H1 (cell line): ENCODE measurements around the gene CGAS. TPM values are rescaled to one million over a fixed set of nuclear protein-coding genes. Genes with fewer than 3 reads are reported as not detected.

ENCODE experiments used
- CTCF ChIA-PET: fragments of 300-600 bp; sonication (Branson Sonifier 250); formaldehyde crosslinking; loops from one replicate; lab custom pipeline; 2021; ENCODE audit not compliant: partially characterized antibody; lab: Charles Lee
- POLR2A ChIA-PET: fragments of 300-600 bp; sonication (Branson Sonifier 250); formaldehyde crosslinking; loops from one replicate; lab custom pipeline; 2021; ENCODE audit warnings: inconsistent platforms; ENCODE audit not compliant: partially characterized antibody; lab: Charles Lee
- DNase-seq, 2 experiments: peaks; one replicate each; pipeline versions ENCODE4 v3.0.0 to v3.0.0-alpha.2; 2010 to 2022; ENCODE audit warnings: low spot score in 2 of 2, low read depth in 1 of 2, mixed read lengths in 1 of 2
- FAIRE-seq: peaks from 2 replicates; lab custom pipeline; 2011; peaks lifted over from hg19 to GRCh38; lab: Jason Lieb, UNC
- H2AFZ ChIP-seq: 2 replicates; pipeline ENCODE4 v1.8.1; 2012; ENCODE audit warnings: low read length, inconsistent platforms
- H2AK5ac ChIP-seq: 2 replicates; pipeline ENCODE4 v1.6.1; 2013; ENCODE audit warnings: low read depth, low read length
- H2BK120ac ChIP-seq: replicated peaks from 2 replicates; pipeline ENCODE3; 2013; ENCODE audit warnings: low read depth, low read length, inconsistent platforms
- H2BK12ac ChIP-seq: 2 replicates; pipeline ENCODE4 v1.6.1; 2013; ENCODE audit warnings: low read depth, low read length
- H2BK15ac ChIP-seq: 2 replicates; pipeline ENCODE4 v1.6.1; 2013; ENCODE audit warnings: low read length
- H2BK20ac ChIP-seq: 2 replicates; pipeline ENCODE4 v1.6.1; 2013; ENCODE audit warnings: low read length
- H2BK5ac ChIP-seq: 2 replicates; pipeline ENCODE4 v1.6.1; 2013; ENCODE audit warnings: low read depth, low read length
- H3K14ac ChIP-seq: 2 replicates; pipeline ENCODE4 v1.6.1; 2013; ENCODE audit warnings: inconsistent platforms; ENCODE audit not compliant: insufficient read length
- H3K18ac ChIP-seq: 2 replicates; pipeline ENCODE4 v1.6.1; 2013; ENCODE audit warnings: low read length; ENCODE audit errors: extremely low read depth
- H3K23ac ChIP-seq: 2 replicates; pipeline ENCODE4 v1.6.1; 2013; ENCODE audit warnings: inconsistent platforms; ENCODE audit not compliant: insufficient read length
- H3K23me2 ChIP-seq: 2 replicates; pipeline ENCODE4 v1.6.1; 2013; ENCODE audit warnings: low read depth, low read length
- H3K27ac ChIP-seq: 2 replicates; pipeline ENCODE4 v1.6.1; 2011; ENCODE audit warnings: low read depth, low read length, inconsistent platforms
- H3K27me3 ChIP-seq, 4 experiments: replicated peaks in 1 of 4; 1 replicate in 1 of 4; 2 replicates in 3 of 4; pipeline versions ENCODE4 v1.6.1 to v1.8.1; 2011 to 2013; ENCODE audit warnings: low read length in 3 of 4, mild to moderate bottlenecking in 3 of 4, inconsistent platforms in 2 of 4, mixed read lengths in 2 of 4, moderate library complexity in 1 of 4; ENCODE audit not compliant: control insufficient read depth in 3 of 4, insufficient read depth in 3 of 4; ENCODE audit errors: extremely low read depth in 1 of 4
- H3K36me3 ChIP-seq, 4 experiments: 2 replicates each; pipeline versions ENCODE4 v1.6.1 to v1.8.1; 2011 to 2013; ENCODE audit warnings: mild to moderate bottlenecking in 4 of 4, low read length in 3 of 4, moderate library complexity in 2 of 4, control low read depth in 1 of 4, inconsistent platforms in 1 of 4; ENCODE audit not compliant: insufficient read depth in 4 of 4, control insufficient read depth in 2 of 4
- H3K4ac ChIP-seq: replicated peaks from 2 replicates; pipeline ENCODE3; 2013; ENCODE audit warnings: low read length, low read depth, mixed read lengths, inconsistent platforms; ENCODE audit not compliant: insufficient read length
- H3K4me1 ChIP-seq, 4 experiments: replicated peaks in 1 of 4; 1 replicate in 1 of 4; 2 replicates in 3 of 4; pipeline versions ENCODE4 v1.6.1 to v1.8.1; 2011 to 2013; ENCODE audit warnings: low read length in 3 of 4, inconsistent platforms in 2 of 4, mixed read lengths in 1 of 4; ENCODE audit not compliant: insufficient read depth in 4 of 4, control insufficient read depth in 3 of 4
- H3K4me2 ChIP-seq, 2 experiments: 2 replicates each; pipeline versions ENCODE4 v1.6.1 to v1.8.1; 2011 to 2013; ENCODE audit warnings: low read depth in 2 of 2, low read length in 2 of 2, control low read depth in 1 of 2, inconsistent platforms in 1 of 2, mild to moderate bottlenecking in 1 of 2; ENCODE audit not compliant: insufficient read depth in 1 of 2
- H3K4me3 ChIP-seq, 4 experiments: fragments of 200-600, 300-600 bp in 1 of 4; sonication (generic), shearing (Covaris generic), sonication (Bioruptor Twin) in 1 of 4; 2 replicates each; pipeline versions ENCODE4 v1.5.1 to v1.8.1; 2011 to 2016; ENCODE audit warnings: low read length in 4 of 4, low read depth in 3 of 4, control low read depth in 2 of 4, inconsistent platforms in 2 of 4, mild to moderate bottlenecking in 2 of 4, mixed read lengths in 1 of 4, moderate library complexity in 1 of 4; ENCODE audit not compliant: insufficient read depth in 2 of 4; ENCODE audit errors: extremely low read depth in 1 of 4
- H3K56ac ChIP-seq: replicated peaks from 2 replicates; pipeline ENCODE3; 2013; ENCODE audit warnings: low read depth, mild to moderate bottlenecking, mixed read lengths, low read length, inconsistent platforms; ENCODE audit not compliant: insufficient read length
- H3K79me1 ChIP-seq: 2 replicates; pipeline ENCODE4 v1.6.1; 2013; ENCODE audit warnings: low read depth, low read length, control low read depth
- H3K79me2 ChIP-seq, 2 experiments: 2 replicates each; pipeline versions ENCODE4 v1.6.1 to v1.8.1; 2012 to 2013; ENCODE audit warnings: low read length in 2 of 2, mild to moderate bottlenecking in 2 of 2, inconsistent platforms in 1 of 2; ENCODE audit not compliant: insufficient read depth in 2 of 2, control insufficient read depth in 1 of 2
- H3K9ac ChIP-seq, 4 experiments: replicated peaks in 1 of 4; 1 replicate in 1 of 4; 2 replicates in 3 of 4; pipeline versions ENCODE4 v1.6.1 to v1.8.1; 2011 to 2013; ENCODE audit warnings: low read depth in 3 of 4, low read length in 3 of 4, control low read depth in 2 of 4, mild to moderate bottlenecking in 2 of 4, moderate library complexity in 2 of 4, inconsistent platforms in 1 of 4; ENCODE audit errors: extremely low read depth in 1 of 4
- H3K9me3 ChIP-seq, 2 experiments: 2 replicates each; pipeline versions ENCODE4 v1.6.1 to v1.8.1; 2012 to 2013; ENCODE audit warnings: mild to moderate bottlenecking in 2 of 2, moderate library complexity in 2 of 2, control low read depth in 1 of 2, inconsistent platforms in 1 of 2, low read depth in 1 of 2, low read length in 1 of 2, mixed read lengths in 1 of 2; ENCODE audit not compliant: insufficient read depth in 2 of 2
- H4K20me1 ChIP-seq, 2 experiments: replicated peaks in 1 of 2; 2 replicates each; pipeline versions ENCODE3 to v1.8.1; 2011 to 2013; ENCODE audit warnings: inconsistent platforms in 2 of 2, low read length in 2 of 2, mild to moderate bottlenecking in 1 of 2; ENCODE audit not compliant: insufficient read depth in 2 of 2, control insufficient read depth in 1 of 2
- H4K5ac ChIP-seq: 2 replicates; pipeline ENCODE4 v1.6.1; 2013; ENCODE audit warnings: low read length, low read depth, mixed read lengths, inconsistent platforms; ENCODE audit not compliant: insufficient read length
- H4K8ac ChIP-seq: 2 replicates; pipeline ENCODE4 v1.8.0; 2013; ENCODE audit warnings: mild to moderate bottlenecking, moderate library complexity, low read length, inconsistent platforms; ENCODE audit not compliant: insufficient read depth; ENCODE audit errors: extremely low read depth
- H4K91ac ChIP-seq: replicated peaks from 2 replicates; pipeline ENCODE3; 2013; ENCODE audit warnings: low read length, mixed read lengths, inconsistent platforms; ENCODE audit not compliant: insufficient read length
- ASH2L ChIP-seq: fragments of 200-600, 300-600 bp; sonication (generic); IDR thresholded peaks from one replicate; pipeline ENCODE4 v1.7.1; 2017; ENCODE audit warnings: low read length
- CBX8 ChIP-seq: fragments of 300-800, 300-1000 bp; sonication (generic); IDR thresholded peaks from 2 replicates; pipeline ENCODE4 v1.7.1; 2016; ENCODE audit warnings: low read depth, low read length, borderline replicate concordance
- CREB1 ChIP-seq: IDR thresholded peaks from 2 replicates; pipeline ENCODE4 v1.6.1; 2012; ENCODE audit warnings: inconsistent platforms
- GABPA ChIP-seq: IDR thresholded peaks from 2 replicates; pipeline ENCODE4 v1.6.1; 2011; ENCODE audit warnings: mild to moderate bottlenecking, low read length, moderate library complexity, borderline replicate concordance; ENCODE audit not compliant: insufficient read depth
- GTF2F1 ChIP-seq: IDR thresholded peaks from 2 replicates; pipeline ENCODE4 v1.6.1; 2012; ENCODE audit warnings: low read depth, low read length, improper control_type of control experiment, borderline replicate concordance
- KDM5A ChIP-seq: fragments of 200-600 bp; IDR thresholded peaks from 2 replicates; pipeline ENCODE4 v1.7.1; 2012; ENCODE audit warnings: mild to moderate bottlenecking, low read length, inconsistent platforms, mixed read lengths
- POLR2A ChIP-seq, 2 experiments: IDR thresholded peaks; 1 replicate in 1 of 2; 2 replicates in 1 of 2; pipeline ENCODE4 v1.6.1; 2011; ENCODE audit warnings: low read depth in 2 of 2, low read length in 2 of 2, mild to moderate bottlenecking in 2 of 2; ENCODE audit errors: control extremely low read depth in 1 of 2
- POU5F1 ChIP-seq: IDR thresholded peaks from 2 replicates; pipeline ENCODE4 v1.6.1; 2011; ENCODE audit warnings: low read depth, mild to moderate bottlenecking, low read length, moderate library complexity
- RAD21 ChIP-seq, 2 experiments: IDR thresholded peaks in 1 of 2; conservative IDR thresholded peaks in 1 of 2; 2 replicates each; pipeline ENCODE4 v1.6.1; 2011; ENCODE audit warnings: low read depth in 2 of 2, low read length in 2 of 2, improper control_type of control experiment in 1 of 2, inconsistent platforms in 1 of 2, mild to moderate bottlenecking in 1 of 2, moderate library complexity in 1 of 2
- RFX5 ChIP-seq: IDR thresholded peaks from 2 replicates; pipeline ENCODE4 v1.6.1; 2011; ENCODE audit warnings: low read depth, low read length, improper control_type of control experiment, borderline replicate concordance
- SP4 ChIP-seq: IDR thresholded peaks from 2 replicates; pipeline ENCODE4 v1.6.1; 2012; ENCODE audit warnings: low read length, inconsistent platforms
- SUZ12 ChIP-seq: fragments of 200-600 bp; sonication (generic); IDR thresholded peaks from 2 replicates; pipeline ENCODE4 v1.6.1; 2012; ENCODE audit warnings: mild to moderate bottlenecking, inconsistent platforms, low read length, moderate library complexity, mixed read lengths
- TAF1 ChIP-seq: IDR thresholded peaks from 2 replicates; pipeline ENCODE4 v1.6.1; 2011; ENCODE audit warnings: mild to moderate bottlenecking, low read depth, low read length
- TBP ChIP-seq: IDR thresholded peaks from 2 replicates; pipeline ENCODE4 v1.6.1; 2011; ENCODE audit warnings: low read depth, low read length, improper control_type of control experiment
- ZNF274 ChIP-seq: IDR thresholded peaks from 2 replicates; pipeline ENCODE4 v1.7.0; 2012; ENCODE audit warnings: low read length, borderline replicate concordance; ENCODE audit errors: extremely low read depth
- WGBS, 2 experiments: shearing (Covaris generic) in 1 of 2; methylation state at CpG; one replicate each; pipeline versions ENCODE4 v1.1.6 to v1.1.7; 2013 to 2015; ENCODE audit warnings: low lambda C conversion rate in 2 of 2, mixed read lengths in 2 of 2, inconsistent platforms in 1 of 2, low coverage in 1 of 2, missing lambda C conversion rate in 1 of 2; ENCODE audit not compliant: insufficient replicate concordance in 2 of 2, insufficient coverage in 1 of 2, insufficient read length in 1 of 2; ENCODE audit errors: extremely low coverage in 1 of 2, missing lambda C conversion rate in 1 of 2; 5-methylcytosine and 5-hydroxymethylcytosine counted together
- polyA plus RNA-seq, 7 experiments: library from polyadenylated mRNA; depleted of rRNA in 3 of 7; stranded (reverse) in 5 of 7; unstranded in 2 of 7; fragments of >200 nt in 5 of 7; fragments of 200-250 nt in 2 of 7; gene quantifications; 1 replicate in 5 of 7; 2 replicates in 1 of 7; 4 replicates in 1 of 7; pipeline versions ENCODE4 v1.2.1 to v1.2.3, GENCODE V29; 2011 to 2013; ENCODE audit warnings: missing spikeins in 2 of 7, mixed read lengths in 2 of 7
- total RNA-seq: library from RNA; stranded (reverse); fragmentation: NEBNext Ultra II Directional; extraction: Animal tissue kit (Norgen Biotek cat#: 25700); gene quantifications from 2 replicates; pipeline ENCODE4 v1.2.1, GENCODE V29; 2021

CGAS gene
- total and polyA plus RNA-seq, 2 of the 8 experiments (the other 6 are each of a cell fraction or from before 2014, with no cell fraction given): 2.1 to 6.3 TPM

- H3K56ac ChIP-seq: no peak overlapping the region
- no peak overlapping the region for H3K9ac ChIP-seq
- no peak overlapping the region for H3K14ac ChIP-seq
- no peak overlapping the region for H2BK20ac ChIP-seq
- no peak overlapping the region for H2BK15ac ChIP-seq
- DNase-seq (no peak), FAIRE-seq (no peak)
- H2AFZ ChIP-seq: no peak overlapping the region
- CTCF ChIA-PET: interaction anchor here (1.1 kb wide), 1 partner anchor 66 kb away, joined by 3 read pairs; no protein-coding TSS in a partner anchor
- H3K23ac ChIP-seq: no peak overlapping the region
- no peak overlapping the region for H3K4me2 ChIP-seq
- H4K20me1 ChIP-seq: no peaks in the 10 kb centered on the region
- peaks cover 2% of the 10 kb centered on the region; the same call in 1 of the 2 replicates for H3K23me2 ChIP-seq
- H3K9me3 ChIP-seq: no peaks in the 10 kb centered on the region
- no peaks in the 10 kb centered on the region for H3K4me1 ChIP-seq
- no peak overlapping the region for H3K4me3 ChIP-seq
- H3K18ac ChIP-seq: no peak overlapping the region
- H3K79me2 ChIP-seq: no peaks in the 10 kb centered on the region
- no peak overlapping the region for H4K91ac ChIP-seq
- no peak overlapping the region for H2BK5ac ChIP-seq
- H4K8ac ChIP-seq: no peak overlapping the region
- WGBS, 2 experiments: 86% methylated on average over 3 of the region's 3 CpGs; no CpG with 5 or more reads in 1 of the 2 experiments
- POLR2A ChIA-PET: interaction anchor here (0.6 to 1.7 kb wide), 5 partner anchors 9 to 200 kb away, joined by 3 to 6 read pairs (median 4); partner anchors contain the start of genes CGAS and MTO1
- H2BK12ac ChIP-seq: no peak overlapping the region
- no peak overlapping the region for H3K4ac ChIP-seq
- H4K5ac ChIP-seq: no peak overlapping the region
- no peak overlapping the region for H2AK5ac ChIP-seq
- H3K27ac ChIP-seq: no peak overlapping the region
- TF ChIP-seq CREB1 (no peak), CBX8 (no peak), SP4 (no peak), TBP (no peak), GTF2F1 (no peak), POLR2A (IDR thresholded peaks at IDR 0.05; ENCODE audit: control extremely low read depth in 1 of 2, low read depth in 2 of 2, low read length in 2 of 2) (no peak), POU5F1 (no peak), ZNF274 (no peak), RFX5 (no peak), KDM5A (no peak), ASH2L (no peak), TAF1 (no peak), RAD21 (IDR thresholded peaks at IDR 0.05 in 1 of 2, conservative IDR thresholded peaks at IDR 0.05 in 1 of 2; ENCODE audit: low read depth in 2 of 2, low read length in 2 of 2) (no peak), SUZ12 (no peak), GABPA (no peak)
- no peaks in the 10 kb centered on the region for H3K79me1 ChIP-seq
- no peaks in the 10 kb centered on the region for H3K27me3 ChIP-seq
- peaks cover 0 to 6% (median 0%) of the 10 kb centered on the region in 4 experiments; a peak in 2 of 8 replicates for H3K36me3 ChIP-seq
- no peak overlapping the region for H2BK120ac ChIP-seq
Observed at GRCh38 chr6:73443555-73443954, 8.5 kb downstream of the CGAS start.
